HG03442 (cell line): ENCODE data around the gene RIOK3.
"Not testable (repeated sequence)": the region's sequence is repeated elsewhere in the genome, so short reads cannot be mapped to it uniquely, and the experiment has no call there.

Source experiments
- ATAC-seq: cut with Tn5 transposase; IDR thresholded peaks from one replicate; pipeline ENCODE4 v1.9.1; 2021; ENCODE audit warnings: mild to moderate bottlenecking, moderate library complexity; ENCODE audit not compliant: unreplicated experiment

Gene RIOK3, protein sequence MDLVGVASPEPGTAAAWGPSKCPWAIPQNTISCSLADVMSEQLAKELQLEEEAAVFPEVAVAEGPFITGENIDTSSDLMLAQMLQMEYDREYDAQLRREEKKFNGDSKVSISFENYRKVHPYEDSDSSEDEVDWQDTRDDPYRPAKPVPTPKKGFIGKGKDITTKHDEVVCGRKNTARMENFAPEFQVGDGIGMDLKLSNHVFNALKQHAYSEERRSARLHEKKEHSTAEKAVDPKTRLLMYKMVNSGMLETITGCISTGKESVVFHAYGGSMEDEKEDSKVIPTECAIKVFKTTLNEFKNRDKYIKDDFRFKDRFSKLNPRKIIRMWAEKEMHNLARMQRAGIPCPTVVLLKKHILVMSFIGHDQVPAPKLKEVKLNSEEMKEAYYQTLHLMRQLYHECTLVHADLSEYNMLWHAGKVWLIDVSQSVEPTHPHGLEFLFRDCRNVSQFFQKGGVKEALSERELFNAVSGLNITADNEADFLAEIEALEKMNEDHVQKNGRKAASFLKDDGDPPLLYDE

DNA sequence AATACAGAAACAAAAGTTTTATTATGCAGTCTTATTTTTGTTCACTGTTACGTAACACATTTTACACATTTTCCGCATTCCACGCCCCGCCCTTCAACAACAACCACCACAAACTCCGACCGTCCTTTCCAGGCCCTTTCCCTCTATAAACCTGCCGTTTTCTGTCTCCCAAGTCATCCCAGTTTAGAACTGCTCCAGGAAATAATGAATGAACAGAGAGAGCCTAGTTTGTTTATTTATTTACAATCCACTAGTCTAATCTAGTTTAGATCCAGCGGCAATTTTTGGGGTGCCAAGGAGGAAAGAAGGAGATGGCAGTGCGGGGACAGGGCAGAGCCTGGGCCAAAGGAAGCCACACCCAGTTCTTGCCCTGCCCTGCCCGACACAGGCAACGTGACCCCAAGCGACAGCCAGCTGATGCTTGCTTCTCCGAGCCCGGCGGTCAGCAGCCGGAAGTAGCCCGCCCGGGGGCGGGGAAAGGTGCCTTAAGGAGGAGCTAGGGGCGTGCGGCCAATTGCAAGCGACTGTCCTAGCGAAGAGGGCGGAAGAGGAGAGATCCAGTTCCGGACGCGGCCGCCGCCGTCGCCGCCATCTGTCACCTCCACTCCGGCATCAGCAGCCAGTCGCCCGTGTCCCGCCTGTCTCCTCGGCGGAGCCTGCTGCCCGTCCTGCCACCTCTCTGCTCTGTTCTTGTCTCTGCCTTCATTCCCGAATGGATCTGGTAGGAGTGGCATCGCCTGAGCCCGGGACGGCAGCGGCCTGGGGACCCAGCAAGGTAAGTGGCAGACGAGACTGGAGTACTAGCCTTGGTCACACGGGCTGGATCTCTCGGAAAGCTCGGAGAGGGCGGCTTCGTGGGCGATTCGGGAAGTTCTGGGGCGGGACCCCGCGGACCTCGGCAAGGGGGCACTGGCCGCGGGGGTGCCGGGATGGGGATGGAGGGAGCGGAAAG lies at the start of gene RIOK3:
RIOK3 (plus strand) TSS at position 560 of the 952 bp plus-strand sequence; CDS start at position 713, 153 bp downstream.
- peak; percentile 97 for ATAC-seq

DNA sequence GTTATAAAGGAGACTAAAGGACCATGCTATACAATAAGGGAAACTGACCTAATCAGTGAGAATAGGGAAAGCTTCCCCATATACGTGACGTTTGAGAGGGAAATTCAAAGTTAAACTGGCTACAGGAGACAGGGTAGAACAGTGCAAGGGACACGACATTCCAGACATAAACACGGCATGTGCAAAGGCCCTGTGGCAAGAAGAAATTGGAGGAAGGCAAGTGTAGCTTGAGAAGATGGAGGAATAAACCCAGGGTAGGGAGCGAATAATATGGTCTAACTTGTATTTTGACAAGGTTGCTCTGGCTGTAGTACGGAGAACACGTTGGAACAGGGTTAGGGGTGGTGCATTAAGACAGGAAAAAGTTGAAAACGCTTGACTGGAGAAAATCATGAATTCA lies 49.8 kb upstream of the RIOK3 start:
- no peak for ATAC-seq

DNA sequence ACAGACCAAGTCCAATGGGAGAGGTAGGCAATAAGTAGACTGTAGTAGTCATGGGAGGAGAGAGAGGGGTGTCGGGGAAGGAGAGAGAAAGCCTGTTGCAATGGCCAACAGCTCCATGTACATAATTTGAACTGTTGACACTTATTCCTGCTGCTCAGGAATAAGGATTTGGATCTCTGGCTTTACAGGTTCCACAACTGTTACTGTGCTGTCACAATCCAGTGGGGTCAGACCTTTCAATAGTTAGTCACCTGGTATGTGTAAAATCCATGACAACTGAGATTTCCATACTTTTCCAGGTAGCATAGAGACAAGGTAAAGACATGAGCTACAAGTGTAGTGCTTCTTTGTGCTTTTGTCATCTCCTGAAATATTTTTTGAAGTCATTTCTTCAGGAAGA lies 47.5 kb upstream of the RIOK3 start:
- ATAC-seq: no peak

DNA sequence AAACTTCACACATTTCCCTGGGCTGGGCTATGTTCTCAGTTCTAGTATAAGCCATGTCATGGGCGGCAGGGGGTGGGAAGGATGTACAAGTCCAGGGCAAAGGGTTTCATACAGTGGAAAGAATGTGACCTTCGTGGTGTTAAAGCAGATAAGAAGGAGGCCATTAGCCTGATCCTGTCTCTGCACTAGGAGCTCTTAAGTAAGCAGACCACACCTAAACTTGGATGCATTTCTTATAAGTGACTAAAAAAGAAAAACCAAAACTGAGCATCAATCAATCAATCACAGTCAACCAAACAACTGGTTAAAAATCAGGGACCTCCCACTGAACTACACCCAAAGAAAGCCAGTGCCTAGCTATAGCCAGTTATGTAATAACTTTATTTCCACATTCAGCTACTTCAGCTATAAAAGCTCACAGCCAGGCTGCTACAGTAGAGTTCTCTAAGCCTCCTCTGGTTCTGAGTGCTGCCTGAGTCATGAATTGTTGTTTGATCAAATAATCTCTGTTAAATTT lies 46.8 kb upstream of the RIOK3 start:
- no peak for ATAC-seq

DNA sequence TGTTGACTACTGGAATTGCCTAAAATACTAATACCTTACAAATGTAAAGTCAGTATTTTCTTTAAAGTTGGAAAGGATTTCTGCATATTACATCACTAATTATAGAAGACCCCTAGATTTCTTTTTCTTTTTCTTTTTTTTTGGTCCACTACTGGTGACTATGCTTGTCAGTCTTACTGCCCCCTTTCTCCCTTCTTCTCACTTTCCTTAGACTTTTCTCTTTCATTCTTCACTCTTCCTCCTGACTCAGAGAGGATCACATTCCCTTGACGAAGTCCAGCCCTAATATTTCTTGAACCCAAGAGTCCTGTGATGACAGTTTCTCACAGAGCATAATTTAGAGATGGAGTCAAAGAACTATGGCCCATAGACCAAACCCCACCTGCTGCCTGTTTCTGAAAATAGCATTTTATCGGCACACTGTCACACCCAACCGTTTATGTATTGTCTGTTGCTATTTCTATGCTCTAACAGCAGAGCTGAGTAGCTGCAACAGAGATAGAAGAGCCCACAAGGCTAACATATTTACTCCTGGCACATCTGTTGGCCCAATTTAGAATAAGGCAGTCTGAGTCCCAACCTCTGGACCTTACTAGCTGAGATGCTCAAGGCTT lies 40.6 kb upstream of the RIOK3 start:
- ATAC-seq: no peak

DNA sequence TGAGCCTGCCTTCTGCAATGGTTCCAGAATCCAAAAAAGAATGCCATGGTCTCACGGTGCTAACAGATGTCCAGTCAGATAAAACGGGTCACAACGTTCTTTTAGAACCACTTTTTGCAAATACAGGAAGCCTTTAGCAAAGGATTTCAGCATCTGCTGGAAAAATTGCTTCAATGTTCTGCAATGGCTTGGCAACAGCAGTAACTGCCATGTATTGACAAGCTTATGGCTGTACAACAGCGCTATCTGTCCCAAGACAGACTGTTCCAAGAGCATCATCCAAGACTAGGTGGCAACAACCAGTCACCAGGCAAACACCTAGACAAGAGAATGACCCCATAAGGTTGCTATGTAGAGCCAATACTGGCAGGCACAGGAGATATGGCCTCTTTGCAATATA lies 37.6 kb upstream of the RIOK3 start:
- ATAC-seq: no peak

DNA sequence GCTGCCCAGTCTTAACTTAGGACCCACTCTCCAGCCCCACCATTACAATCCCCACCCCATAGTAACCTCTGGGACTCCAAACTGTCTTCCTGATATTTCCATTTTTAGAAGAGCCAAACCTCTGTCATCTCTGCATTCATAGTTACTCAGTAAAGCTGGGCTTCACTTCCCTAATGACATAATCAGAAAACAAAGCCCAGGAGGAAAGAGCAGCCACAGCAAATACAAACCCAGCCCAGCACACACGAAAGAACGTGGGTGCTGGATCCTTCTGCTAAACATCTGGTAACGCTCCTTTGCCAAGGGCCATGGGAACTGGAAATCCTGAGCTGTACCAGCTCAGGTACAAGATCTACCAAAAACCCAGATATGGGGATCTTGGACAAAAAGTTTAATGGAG lies 36.8 kb upstream of the RIOK3 start:
- no peak for ATAC-seq

DNA sequence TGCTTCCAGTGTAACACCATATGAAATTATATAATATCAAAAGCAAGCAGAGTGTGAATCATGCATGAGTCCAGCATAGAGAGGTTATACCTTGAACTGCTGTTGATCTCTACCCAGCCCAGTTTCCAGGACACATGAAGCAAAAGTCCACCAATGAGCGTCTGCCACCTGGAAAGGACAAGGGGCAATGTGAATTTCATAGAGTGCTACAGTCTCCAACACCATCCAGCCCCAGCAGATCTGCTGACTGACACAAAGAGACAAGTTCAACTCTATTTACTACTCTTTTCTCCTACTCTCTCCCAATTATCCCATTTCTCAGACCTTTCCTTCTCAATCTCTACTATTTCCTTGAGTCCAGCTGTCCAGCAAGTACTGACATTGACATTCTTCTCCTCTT lies 31.8 kb upstream of the RIOK3 start:
- no peak for ATAC-seq

DNA sequence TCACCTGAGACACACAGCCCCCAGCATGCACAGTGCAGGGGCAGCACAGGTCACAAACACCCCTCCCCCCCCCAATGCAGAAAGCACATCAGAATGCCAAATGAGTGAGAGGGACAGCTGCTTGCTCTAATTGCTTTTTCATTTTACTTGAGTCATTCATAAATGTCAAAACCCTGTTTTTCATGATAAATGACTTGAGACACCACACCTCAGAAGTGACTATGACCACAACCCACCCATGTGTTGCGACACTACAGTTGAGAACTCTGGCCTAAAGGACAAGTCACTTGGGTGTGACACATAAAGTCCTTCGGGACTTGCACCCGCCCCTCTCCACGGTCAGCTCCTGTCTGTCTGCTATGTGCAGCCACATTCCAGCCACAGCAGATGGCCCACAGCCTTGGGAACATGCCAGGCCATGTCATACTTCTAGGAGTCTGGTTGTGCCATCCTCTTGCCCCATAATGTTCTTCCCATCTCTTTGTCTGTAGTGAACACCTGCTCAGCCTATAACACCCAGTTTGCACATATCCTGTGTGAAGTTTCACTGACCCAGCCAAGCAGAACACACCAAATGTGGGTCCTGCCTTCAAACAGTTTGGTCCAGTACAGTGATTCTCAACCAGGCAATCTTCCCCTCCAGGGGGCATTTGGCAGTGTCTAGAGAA lies 30.2 kb upstream of the RIOK3 start:
- ATAC-seq: peak; percentile 87

DNA sequence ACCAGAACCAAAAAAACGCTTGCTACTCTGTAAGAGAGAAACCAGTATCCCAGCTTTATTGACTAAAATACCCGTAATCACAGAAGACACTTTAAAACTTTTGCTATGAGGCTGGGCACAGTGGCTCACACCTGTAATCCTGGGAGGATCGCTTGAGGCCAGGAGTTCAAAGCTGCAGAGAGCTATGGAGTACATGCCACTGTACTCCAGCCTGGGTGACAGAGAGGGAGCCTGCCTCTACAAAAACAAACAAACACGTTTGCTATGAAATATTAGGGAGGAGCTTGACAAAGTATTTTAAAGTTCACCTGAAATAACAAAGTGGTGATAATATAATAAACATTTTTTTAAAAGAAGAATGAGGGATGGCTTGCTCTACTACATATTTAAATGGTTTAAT lies 28.5 kb upstream of the RIOK3 start:
- ATAC-seq: no peak

DNA sequence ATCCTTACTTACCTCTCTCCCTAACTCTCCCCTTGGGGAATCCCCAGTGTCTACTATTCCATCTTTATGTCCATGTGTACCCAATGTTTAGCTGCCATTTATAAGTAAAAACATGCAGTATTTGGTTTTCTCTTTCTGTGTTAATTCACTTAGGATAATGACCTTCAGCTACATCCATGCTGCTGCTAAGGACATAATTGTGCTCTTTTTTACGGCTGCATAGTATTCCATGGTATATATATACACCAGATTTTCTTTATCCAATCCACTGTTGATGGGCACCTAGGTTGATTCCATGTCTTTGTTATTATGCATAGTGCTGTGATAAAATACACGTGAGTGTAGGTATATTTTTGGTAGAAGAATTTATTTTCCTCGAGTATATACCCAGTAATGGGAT lies 24.3 kb upstream of the RIOK3 start:
- ATAC-seq: no peak

DNA sequence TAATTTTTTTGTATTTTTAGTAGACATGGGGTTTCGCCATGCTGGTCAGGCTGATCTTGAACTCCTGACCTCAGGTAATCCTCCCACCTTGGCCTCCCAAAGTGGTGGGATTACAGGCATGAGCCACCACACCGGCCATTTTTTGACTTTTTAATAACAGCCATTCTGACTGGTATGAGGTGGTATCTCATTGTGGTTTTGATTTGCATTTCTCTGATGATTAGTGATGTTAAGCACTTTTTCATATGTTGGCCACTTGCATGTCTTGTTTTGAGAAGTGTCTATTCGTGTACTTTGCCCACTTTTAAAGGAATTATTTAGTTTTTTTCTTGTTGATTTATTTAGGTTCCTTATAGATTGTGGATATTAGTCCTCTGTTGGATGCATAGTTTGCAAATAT lies 23.5 kb upstream of the RIOK3 start:
- not testable (repeated sequence) for ATAC-seq

DNA sequence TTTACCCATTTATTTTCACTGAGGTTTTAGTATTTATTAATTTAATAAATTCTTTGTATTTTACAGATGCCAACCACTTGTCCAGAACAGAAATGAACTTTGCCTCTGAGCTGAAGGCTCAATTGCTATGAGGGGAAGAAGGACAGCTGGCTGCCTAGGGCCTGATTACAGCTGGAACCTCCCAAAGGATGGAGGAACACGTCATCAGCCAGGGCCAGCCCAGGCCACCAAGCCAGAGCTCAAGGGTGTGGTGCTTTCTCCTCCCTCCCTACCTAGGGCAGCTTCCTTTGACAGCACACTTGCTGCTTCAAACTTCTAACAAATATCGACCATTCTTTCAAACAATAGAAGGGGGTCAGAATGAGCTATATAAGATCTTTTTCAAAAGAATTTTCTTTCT lies 19.7 kb upstream of the RIOK3 start:
- ATAC-seq: no peak

DNA sequence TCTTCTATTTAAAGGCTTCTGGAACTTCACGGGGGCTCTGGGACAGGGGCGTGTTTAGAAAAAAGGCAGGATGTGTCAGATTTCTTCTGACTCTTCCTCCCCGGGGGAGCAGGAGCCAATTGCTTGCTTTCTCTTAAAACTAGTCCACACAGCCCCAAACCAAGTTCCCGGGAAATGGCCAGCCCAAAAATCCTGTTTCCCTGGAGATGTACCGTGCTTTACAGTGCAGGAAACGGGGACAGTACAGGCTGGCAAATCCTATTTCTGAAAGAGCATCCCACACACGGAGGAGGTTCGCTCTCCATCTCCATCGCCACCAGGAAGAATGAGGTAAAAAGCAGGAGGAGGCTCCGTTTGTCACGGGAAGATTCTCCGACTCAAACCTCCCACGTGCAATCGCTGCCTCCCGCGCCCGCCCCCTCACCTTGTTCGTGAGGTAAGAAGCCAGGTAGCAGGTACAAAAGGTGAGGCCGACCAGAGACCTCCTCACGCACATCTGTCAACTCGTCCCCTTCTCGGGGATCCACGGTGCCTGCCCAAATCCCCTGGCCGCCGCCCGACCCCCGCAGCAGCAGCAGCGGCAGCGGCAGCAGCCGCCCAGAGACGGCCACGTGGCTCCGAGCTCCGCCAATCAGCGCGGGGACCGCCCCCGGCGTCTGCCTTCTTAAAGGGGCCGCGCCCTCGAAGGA lies 15.6 kb upstream of the RIOK3 start:
- peak; percentile 97 for ATAC-seq

DNA sequence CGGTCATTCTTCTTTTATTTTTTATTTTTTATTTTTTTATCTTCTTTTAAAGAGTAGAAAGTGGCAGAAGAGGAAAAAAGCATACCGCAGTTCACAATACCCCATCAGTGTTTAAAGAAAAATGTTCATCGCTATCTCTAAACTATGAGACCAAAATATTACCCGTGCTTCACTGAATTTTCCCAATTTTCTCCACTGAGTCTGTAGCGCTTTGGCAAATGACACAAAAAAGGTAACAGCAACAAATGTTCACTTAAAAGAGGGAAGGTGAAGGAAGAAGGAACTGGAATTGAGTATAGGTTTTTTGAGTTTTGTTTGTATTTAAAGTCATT lies 15.1 kb upstream of the RIOK3 start:
- ATAC-seq: no peak

DNA sequence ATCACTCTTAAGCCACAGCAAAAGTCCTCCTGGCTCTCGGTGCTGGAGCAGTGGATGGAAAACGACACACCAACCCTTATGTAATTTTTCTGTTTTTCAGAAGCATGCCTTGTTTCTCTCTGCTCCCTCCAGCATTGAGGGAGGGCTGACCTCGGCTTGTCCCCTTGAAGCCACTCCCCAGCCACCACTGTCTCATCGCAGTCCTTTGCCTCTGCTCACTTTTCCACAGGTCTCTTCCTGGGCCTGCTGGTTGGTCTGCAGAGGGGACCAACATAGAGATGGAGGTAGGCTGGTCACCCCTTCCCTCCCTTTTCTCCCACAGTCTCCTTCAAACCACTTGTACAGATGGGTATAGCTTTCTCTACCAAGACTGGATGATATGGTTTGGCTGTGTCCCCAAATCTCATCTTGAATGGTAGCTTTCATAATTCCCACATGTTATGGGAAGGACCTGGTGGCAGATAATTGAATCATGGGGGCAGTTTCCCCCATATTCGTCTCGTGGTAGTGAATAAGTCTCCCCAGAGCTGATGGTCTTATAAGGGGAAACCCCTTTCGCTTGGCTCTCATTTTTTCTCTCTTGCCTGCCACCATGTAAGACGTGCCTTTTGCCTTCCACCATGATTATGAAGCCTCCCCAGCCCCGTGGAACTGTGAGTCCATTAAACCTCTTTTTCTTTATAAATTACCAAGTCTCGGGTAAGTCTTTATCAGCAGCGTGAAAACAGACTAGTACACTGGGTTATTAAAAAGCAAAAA lies 14.3 kb upstream of the RIOK3 start:
- no peak for ATAC-seq

DNA sequence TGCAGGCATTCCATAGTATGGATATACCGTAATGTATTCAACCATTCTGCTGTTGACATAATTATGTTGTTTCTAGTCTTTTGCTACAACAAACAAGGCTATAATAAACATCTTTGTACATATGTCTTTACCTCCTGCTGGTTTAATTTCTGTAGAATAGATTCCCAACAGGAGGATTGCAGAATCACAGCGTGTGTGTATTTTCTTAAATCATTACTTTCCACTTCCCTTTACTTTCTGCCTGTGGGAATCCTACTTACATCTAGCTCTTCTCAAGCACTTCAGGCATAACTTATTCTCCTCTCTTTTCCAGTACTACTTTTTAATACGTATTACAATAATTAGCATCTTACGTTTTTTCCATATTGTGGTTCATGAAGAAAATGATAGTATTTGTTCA lies 13.0 kb upstream of the RIOK3 start:
- no peak for ATAC-seq

DNA sequence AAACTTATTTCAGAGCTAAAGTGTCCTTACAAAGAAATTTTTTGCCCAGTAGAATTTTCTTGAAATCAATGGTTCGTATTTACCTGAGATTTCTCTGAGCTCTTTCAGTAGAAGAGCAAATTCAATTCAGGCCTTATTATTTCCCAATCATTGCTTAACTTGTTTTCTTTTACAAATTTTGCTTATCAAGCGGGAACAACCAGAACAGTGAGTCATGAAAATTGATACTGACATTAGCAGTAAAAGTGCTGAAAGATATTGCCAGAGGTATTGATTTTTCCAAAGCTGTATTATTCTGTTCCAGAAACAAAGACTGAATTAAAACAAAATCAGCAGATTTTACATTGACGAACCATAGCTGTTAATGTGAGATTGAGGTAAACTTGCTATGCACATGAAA lies 10.1 kb upstream of the RIOK3 start:
- ATAC-seq: no peak

DNA sequence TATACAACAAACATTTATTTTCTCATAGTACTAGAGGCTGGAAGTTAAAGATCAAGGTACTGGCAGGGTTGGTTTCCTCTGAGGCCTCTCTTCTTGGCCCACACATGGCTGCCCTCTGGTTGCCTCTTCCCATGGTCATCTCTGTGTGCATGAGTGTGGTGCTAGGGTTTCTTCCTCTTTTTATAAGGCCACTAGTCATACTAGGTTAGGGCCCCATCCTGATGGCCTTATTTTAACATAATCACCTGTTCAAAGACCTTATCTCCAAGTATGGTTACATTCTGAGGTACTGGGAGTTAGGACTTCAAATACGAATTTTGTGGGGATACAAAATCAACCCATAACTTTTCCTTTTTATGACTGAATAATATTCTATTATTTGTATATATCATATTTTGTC lies 4.8 kb upstream of the RIOK3 start:
- no peak for ATAC-seq
